Gastroesophageal sphincter (tissue), 3 donors: ENCODE measurements around the gene DNM3.

Experiments used
- CTCF ChIP-seq, 4 experiments: fragments of 200-600 bp in 2 of 4; fragments of 450-650 bp in 2 of 4; sonication (generic) in 1 of 4; IDR thresholded peaks; one replicate each; pipeline ENCODE4 v1.5.1; 2017 to 2019; ENCODE audit warnings: antibody characterized with exemption in 4 of 4, mild to moderate bottlenecking in 2 of 4, moderate library complexity in 2 of 4
- EP300 ChIP-seq: sonication (generic); formaldehyde crosslinking; IDR thresholded peaks from one replicate; pipeline ENCODE4 v1.6.1; 2017; ENCODE audit warnings: antibody characterized with exemption, mild to moderate bottlenecking
- POLR2A ChIP-seq, 2 donors: fragments of 450-650 bp; IDR thresholded peaks; one replicate each; pipeline ENCODE4 v1.6.1; 2017; ENCODE audit warnings: antibody characterized with exemption in 2 of 2, mild to moderate bottlenecking in 2 of 2, moderate library complexity in 1 of 2
- POLR2AphosphoS5 ChIP-seq: sonication (generic); formaldehyde crosslinking; IDR thresholded peaks from one replicate; pipeline ENCODE4 v1.6.1; 2017; ENCODE audit warnings: antibody characterized with exemption

DNA sequence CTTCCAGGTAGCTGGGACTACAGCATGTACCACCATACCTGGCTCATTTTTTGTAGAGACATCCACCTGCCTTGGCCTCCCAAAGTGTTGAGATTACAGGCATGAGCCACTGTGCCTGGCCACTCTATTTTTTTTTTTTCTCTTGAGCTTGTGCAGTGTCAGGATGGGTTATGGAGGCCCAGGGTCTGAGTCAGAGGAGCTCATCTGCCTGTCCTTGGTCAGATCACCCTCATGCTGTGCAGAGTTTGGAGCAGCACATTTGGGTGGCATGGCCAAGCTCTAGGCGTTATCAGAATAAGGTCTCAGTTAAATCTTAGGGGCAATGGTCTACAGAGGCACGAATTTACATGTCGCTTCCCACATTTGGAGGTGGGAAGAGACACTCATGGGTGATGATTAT lies 43.0 kb upstream of the DNM3 start:
- no peak for TF ChIP-seq CTCF (IDR thresholded peaks at IDR 0.05)
- no peak for TF ChIP-seq EP300
- TF ChIP-seq POLR2AphosphoS5 = no peak
- no peak for TF ChIP-seq POLR2A (IDR thresholded peaks at IDR 0.05)
